Coronary artery (tissue), 2 donors: ENCODE data around the gene STK31.

Experiments used
- DNase-seq: peaks from one replicate; pipeline ENCODE4 v3.0.0-alpha.2; 2017; ENCODE audit warnings: low spot score
- H3K27ac ChIP-seq, 2 donors: fragments of 200-600 bp; sonication (generic); one replicate each; pipeline ENCODE4 v1.5.1; 2016 to 2019
- H3K4me3 ChIP-seq: fragments of 200-600 bp; sonication (generic); 2 replicates; pipeline ENCODE4 v1.5.1; 2016; ENCODE audit warnings: mild to moderate bottlenecking, moderate library complexity
- TF ChIP-seq, protein P1 (sequence below): fragments of 200-600 bp; sonication (generic); IDR thresholded peaks from one replicate; pipeline ENCODE4 v1.5.1; 2019; ENCODE audit warnings: antibody characterized with exemption

The STK31 gene, protein sequence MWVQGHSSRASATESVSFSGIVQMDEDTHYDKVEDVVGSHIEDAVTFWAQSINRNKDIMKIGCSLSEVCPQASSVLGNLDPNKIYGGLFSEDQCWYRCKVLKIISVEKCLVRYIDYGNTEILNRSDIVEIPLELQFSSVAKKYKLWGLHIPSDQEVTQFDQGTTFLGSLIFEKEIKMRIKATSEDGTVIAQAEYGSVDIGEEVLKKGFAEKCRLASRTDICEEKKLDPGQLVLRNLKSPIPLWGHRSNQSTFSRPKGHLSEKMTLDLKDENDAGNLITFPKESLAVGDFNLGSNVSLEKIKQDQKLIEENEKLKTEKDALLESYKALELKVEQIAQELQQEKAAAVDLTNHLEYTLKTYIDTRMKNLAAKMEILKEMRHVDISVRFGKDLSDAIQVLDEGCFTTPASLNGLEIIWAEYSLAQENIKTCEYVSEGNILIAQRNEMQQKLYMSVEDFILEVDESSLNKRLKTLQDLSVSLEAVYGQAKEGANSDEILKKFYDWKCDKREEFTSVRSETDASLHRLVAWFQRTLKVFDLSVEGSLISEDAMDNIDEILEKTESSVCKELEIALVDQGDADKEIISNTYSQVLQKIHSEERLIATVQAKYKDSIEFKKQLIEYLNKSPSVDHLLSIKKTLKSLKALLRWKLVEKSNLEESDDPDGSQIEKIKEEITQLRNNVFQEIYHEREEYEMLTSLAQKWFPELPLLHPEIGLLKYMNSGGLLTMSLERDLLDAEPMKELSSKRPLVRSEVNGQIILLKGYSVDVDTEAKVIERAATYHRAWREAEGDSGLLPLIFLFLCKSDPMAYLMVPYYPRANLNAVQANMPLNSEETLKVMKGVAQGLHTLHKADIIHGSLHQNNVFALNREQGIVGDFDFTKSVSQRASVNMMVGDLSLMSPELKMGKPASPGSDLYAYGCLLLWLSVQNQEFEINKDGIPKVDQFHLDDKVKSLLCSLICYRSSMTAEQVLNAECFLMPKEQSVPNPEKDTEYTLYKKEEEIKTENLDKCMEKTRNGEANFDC

DNA sequence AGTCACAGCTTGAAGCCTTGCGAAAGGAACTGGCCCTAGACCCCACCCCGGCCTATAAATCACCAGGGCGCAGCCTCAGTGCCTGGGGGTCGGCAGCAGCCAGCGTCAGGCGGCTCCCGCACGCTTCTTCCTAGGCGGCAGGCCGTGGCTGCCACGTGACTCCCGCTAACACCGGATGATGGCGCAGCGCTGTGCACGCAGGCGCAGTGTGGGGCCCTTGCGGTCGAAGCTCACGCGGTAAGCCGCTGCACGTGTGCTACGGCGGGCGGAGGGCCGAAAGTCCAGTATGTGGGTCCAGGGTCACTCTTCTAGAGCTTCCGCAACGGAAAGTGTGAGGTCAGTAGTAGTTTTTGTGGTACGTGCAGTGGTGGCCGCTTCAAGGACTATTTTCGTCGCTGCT, at the start of gene STK31:
STK31 (plus strand) TSS at position 220 of the 400 bp plus-strand sequence; CDS start at position 287, 67 bp downstream.
- no peak within 1 kb of the TSS for H3K27ac ChIP-seq
- no peak for DNase-seq
- no peak within 1 kb of the TSS for H3K4me3 ChIP-seq
- TF ChIP-seq, protein P1, sequence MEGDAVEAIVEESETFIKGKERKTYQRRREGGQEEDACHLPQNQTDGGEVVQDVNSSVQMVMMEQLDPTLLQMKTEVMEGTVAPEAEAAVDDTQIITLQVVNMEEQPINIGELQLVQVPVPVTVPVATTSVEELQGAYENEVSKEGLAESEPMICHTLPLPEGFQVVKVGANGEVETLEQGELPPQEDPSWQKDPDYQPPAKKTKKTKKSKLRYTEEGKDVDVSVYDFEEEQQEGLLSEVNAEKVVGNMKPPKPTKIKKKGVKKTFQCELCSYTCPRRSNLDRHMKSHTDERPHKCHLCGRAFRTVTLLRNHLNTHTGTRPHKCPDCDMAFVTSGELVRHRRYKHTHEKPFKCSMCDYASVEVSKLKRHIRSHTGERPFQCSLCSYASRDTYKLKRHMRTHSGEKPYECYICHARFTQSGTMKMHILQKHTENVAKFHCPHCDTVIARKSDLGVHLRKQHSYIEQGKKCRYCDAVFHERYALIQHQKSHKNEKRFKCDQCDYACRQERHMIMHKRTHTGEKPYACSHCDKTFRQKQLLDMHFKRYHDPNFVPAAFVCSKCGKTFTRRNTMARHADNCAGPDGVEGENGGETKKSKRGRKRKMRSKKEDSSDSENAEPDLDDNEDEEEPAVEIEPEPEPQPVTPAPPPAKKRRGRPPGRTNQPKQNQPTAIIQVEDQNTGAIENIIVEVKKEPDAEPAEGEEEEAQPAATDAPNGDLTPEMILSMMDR, result no peak

DNA sequence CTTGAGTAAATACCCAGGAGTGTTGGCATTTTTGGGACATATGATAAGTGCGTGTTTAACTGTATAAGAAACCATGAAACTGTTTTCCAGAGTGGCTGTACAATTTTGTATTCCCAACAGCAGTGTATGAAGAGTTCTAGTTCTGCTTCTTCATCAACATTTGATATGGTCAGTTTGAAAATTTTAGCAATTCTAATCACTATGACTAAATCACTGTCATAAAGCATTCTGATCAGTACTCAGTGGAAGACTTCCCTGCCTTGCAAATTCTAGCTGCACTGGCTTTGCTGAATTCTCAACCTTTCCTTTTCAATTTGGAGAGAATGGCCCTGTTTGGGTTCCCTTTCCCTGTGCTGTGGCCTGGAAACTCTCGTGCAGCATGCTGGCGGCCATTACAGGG, 48.6 kb upstream of the STK31 start:
- H3K4me3 ChIP-seq, result no peak overlapping the region
- TF ChIP-seq, protein P1, result no peak
- H3K27ac ChIP-seq, result no peak overlapping the region
- DNase-seq, result no peak

DNA sequence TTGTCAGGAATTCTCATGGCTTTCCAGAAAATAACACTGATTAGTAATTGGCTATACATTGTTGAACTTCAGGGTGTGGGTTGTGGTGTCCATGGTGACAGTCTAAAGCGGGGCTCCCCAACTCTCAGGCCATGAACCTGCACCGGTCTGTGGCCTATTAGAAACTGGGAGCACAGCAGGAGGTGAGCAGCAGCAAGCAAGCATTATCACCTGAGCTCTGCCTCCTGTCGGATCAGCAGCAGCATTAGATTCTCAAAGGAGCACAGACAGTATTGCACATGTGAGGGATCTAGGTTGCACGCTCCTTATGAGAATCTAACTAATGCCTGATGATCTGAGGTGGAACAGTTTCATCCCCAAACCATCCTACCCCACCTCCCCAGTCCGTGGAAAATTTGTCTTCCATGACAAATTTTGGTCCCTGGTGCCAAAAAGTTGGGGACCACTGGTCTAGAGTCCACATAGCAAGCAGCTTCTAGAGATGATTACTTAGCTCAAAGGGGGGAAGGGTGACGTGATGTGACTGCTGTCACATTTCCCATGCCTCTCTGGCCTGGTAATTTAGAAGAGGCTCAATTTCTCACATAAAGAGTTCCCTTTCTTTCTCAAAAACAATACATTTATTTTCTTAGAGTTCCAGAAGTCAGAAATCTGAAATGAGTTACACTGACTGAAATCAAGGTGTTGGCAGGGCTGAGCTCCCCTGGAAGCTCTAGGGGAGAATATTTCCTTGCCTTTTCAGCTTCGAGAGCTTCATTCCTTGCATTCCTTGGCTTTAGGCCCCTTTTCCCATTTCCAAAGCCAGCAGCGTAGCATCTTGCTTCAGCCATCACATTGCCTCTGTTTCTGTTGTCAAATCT, 47.7 kb upstream of the STK31 start:
- Histone ChIP-seq H3K4me3 (no peak overlapping the region), H3K27ac (no peak overlapping the region)
- no peak for DNase-seq
- TF ChIP-seq, protein P1, result no peak

DNA sequence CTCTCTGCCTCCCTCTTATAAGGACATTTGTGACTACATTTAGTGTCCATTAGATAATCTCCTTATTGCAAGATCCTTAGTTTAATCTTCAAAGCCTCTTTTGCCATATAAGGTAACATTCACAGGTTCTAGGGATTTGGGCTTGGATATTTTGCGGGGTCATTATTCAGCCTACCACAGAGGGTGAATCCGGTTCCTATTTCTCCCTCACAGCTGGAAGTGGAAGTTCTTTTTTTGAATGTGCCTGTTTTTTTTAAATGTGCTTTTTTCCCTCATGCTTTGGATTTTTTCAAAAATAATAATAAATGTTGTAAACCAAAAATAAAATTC, 47.1 kb upstream of the STK31 start:
- DNase-seq, result no peak
- TF ChIP-seq, protein P1, result no peak
- Histone ChIP-seq H3K27ac (no peak overlapping the region), H3K4me3 (no peak overlapping the region)

DNA sequence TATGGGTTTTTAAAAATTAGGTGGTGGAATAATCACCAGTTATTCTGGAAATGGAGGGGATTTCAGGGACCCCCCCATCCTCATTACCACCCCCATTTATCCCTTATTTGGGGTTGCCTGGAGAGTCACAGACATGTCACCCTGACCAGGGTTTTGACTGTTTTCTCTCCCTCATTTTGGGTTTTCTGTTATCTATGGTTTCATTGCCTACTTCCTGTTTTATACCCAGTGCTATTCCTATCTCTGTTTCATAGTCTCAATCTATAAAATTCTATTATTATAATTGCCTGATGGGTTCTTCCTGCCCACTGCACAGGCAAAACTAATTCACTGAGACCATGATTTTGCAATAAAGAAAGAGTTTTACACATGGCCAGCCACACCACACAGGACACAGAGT, 45.9 kb upstream of the STK31 start:
- H3K4me3 ChIP-seq, result no peak overlapping the region
- TF ChIP-seq, protein P1, result no peak
- no peak for DNase-seq
- no peak overlapping the region for H3K27ac ChIP-seq

DNA sequence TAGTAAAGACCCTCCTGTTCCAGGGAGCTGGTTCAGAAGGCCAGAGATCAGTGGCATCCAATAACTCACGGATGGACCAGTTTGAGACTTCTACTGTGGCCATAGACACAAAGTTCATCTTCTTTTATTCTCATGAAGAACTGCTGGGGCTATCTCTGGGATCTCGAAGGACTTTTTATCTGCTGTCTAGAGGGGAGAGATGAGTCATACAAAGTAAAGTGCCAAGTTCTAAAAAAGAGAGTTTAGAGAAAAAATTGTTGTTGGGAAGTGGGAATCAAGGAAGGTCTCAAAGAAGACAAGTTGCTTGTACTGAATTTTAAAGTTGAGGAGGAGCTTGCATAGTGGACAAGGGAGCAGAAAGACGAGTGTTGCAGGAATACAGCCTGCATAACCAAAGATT, 38.0 kb upstream of the STK31 start:
- TF ChIP-seq, protein P1, result no peak
- Histone ChIP-seq H3K4me3 (no peak overlapping the region), H3K27ac (no peak overlapping the region)
- DNase-seq, result no peak
